IPS-18a (cell line): ENCODE measurements around the gene PSAP.

Source experiments
- H3K27ac ChIP-seq: one replicate; pipeline ENCODE4 v1.5.1; 2013; ENCODE audit warnings: low read length
- H3K27me3 ChIP-seq: one replicate; pipeline ENCODE4 v1.6.1; 2013; ENCODE audit warnings: mild to moderate bottlenecking, low read length; ENCODE audit not compliant: control insufficient read depth, insufficient read depth
- H3K36me3 ChIP-seq: one replicate; pipeline ENCODE4 v1.6.1; 2013; ENCODE audit warnings: low read depth, low read length; ENCODE audit not compliant: control insufficient read depth
- H3K4me1 ChIP-seq: one replicate; pipeline ENCODE4 v1.6.1; 2013; ENCODE audit warnings: low read depth, low read length; ENCODE audit not compliant: control insufficient read depth
- H3K4me3 ChIP-seq: one replicate; pipeline ENCODE4 v1.5.1; 2013; ENCODE audit warnings: low read length
- H3K9ac ChIP-seq: one replicate; pipeline ENCODE4 v1.6.1; 2013; ENCODE audit warnings: mild to moderate bottlenecking, low read length, moderate library complexity
- H3K9me3 ChIP-seq: one replicate; pipeline ENCODE4 v1.6.1; 2013; ENCODE audit warnings: low read depth, low read length; ENCODE audit not compliant: control insufficient read depth

PSAP gene

GRCh38 chr10:71811351-71811750 lies 39.7 kb downstream of the PSAP start:
- Histone ChIP-seq H3K4me3 (no peak overlapping the region), H3K9me3 (no peaks in the 10 kb centered on the region), H3K27me3 (no peaks in the 10 kb centered on the region), H3K9ac (no peak overlapping the region), H3K36me3 (peaks cover 9% of the 10 kb centered on the region), H3K4me1 (peaks cover under 1% of the 10 kb centered on the region), H3K27ac (no peak overlapping the region)

GRCh38 chr10:71810048-71810750 lies 40.9 kb downstream of the PSAP start:
- no peak overlapping the region for H3K27ac ChIP-seq
- no peak overlapping the region for H3K4me3 ChIP-seq
- no peak overlapping the region for H3K9ac ChIP-seq
- no peaks in the 10 kb centered on the region for H3K9me3 ChIP-seq
- no peaks in the 10 kb centered on the region for H3K36me3 ChIP-seq
- H3K4me1 ChIP-seq, result peaks cover 4% of the 10 kb centered on the region
- peaks cover 5% of the 10 kb centered on the region for H3K27me3 ChIP-seq

DNA sequence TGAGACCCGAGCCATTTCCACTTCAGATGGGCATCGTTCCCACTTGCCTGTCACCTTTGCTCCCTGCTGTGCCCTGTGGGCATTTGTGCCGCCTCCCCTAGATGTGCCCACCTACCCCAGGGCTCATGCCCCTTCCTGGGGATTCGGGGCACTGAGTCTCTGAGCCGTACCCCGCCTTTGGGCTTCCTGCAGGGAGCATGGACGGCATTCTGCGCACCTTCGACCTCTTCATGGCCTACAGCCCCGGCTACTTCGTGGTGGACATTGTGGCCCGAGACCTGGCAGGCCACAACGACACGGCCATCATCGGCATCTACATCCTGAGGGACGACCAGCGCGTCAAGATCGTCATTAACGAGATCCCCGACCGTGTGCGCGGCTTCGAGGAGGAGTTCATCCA lies 41.4 kb downstream of the PSAP start:
- Histone ChIP-seq H3K36me3 (no peaks in the 10 kb centered on the region), H3K9me3 (no peaks in the 10 kb centered on the region), H3K27ac (no peak overlapping the region), H3K4me1 (peaks cover 4% of the 10 kb centered on the region), H3K4me3 (no peak overlapping the region), H3K9ac (no peak overlapping the region), H3K27me3 (peaks cover 11% of the 10 kb centered on the region)

GRCh38 chr10:71807557-71808510 lies 43.2 kb downstream of the PSAP start:
- Histone ChIP-seq H3K4me1 (peaks cover 4% of the 10 kb centered on the region), H3K4me3 (no peak overlapping the region), H3K9ac (no peak overlapping the region), H3K27me3 (peaks cover 15% of the 10 kb centered on the region), H3K36me3 (no peaks in the 10 kb centered on the region), H3K27ac (no peak overlapping the region), H3K9me3 (no peaks in the 10 kb centered on the region)

- Histone ChIP-seq H3K4me3 (no peak overlapping the region), H3K27ac (no peak overlapping the region), H3K4me1 (peaks cover 4% of the 10 kb centered on the region), H3K36me3 (no peaks in the 10 kb centered on the region), H3K9ac (no peak overlapping the region), H3K27me3 (peaks cover 15% of the 10 kb centered on the region), H3K9me3 (no peaks in the 10 kb centered on the region)
These were observed 44.1 kb downstream of the PSAP start for GRCh38 chr10:71806704-71807556.

- Histone ChIP-seq H3K4me3 (peak overlapping the region; percentile 29), H3K9me3 (no peaks in the 10 kb centered on the region), H3K4me1 (peaks cover 4% of the 10 kb centered on the region), H3K27me3 (peaks cover 15% of the 10 kb centered on the region), H3K9ac (no peak overlapping the region), H3K36me3 (no peaks in the 10 kb centered on the region), H3K27ac (no peak overlapping the region)
These were observed 45.0 kb downstream of the PSAP start for GRCh38 chr10:71805776-71806703.

DNA sequence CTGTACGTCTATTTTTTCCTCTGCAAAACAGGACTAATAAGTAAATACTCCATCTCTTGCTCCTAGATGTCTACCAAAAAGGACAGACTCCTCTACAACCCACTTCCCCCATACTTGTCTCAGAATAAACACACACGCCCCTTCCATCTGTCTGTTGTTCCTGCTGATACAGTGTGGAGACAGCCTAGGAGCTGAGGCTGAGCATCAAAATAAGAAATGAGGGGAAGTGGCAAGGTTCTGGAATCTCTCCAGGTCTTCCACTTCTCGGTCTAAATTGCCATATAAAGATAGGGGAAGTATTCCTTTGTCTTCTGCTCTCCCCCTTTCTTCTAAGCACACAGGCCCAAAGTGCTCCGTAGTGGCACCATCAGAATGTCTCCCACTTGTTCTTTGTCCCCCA lies 47.0 kb downstream of the PSAP start:
- no peak overlapping the region for H3K4me3 ChIP-seq
- H3K27me3 ChIP-seq, result peaks cover 15% of the 10 kb centered on the region
- no peaks in the 10 kb centered on the region for H3K9me3 ChIP-seq
- no peak overlapping the region for H3K27ac ChIP-seq
- H3K36me3 ChIP-seq, result no peaks in the 10 kb centered on the region
- no peak overlapping the region for H3K9ac ChIP-seq
- peaks cover 4% of the 10 kb centered on the region for H3K4me1 ChIP-seq

DNA sequence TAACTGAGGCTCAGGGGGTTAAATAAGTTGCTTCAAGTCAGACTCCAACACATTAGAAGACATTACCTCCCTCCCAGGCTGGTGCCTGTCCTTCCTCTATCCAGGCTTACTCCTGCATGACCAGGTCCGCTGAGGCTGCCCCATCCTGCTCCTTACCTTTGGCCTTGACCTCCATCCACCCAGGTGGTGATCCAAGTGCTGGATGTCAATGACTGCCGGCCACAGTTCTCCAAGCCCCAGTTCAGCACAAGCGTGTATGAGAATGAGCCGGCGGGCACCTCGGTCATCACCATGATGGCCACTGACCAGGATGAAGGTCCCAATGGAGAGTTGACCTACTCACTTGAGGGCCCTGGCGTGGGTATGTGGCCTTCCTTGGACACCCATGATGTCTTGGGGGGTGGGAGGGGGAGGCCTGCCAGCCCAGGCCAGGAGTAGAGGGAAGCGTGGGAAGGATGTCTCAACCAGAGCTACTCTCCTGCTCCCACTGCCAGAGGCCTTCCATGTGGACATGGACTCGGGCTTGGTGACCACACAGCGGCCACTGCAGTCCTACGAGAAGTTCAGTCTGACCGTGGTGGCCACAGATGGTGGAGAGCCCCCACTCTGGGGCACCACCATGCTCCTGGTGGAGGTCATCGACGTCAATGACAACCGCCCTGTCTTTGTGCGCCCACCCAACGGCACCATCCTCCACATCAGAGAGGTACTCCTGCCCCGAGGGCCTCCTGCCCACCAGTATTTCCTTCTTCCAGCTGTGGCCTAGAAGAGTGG lies 48.1 kb downstream of the PSAP start:
- no peak overlapping the region for H3K4me3 ChIP-seq

DNA sequence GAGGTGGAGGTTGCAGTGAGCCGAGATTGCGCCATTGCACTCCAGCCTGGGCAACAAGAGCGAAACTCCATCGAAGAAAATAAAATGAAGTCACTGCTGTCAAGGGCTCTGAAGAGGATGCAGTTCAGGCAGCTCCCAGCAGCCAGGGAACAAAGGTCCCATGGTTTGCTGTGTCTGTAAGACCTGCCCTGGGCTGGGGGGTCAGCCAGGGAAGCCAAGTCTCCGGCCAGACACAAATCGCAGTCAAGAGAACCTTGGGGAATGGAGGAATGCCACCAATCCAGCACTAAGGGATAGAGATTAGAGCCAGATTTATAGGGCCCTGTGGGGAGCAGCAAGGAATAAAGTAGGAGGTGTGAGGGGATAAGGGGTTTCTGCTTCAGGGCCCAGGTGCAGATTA lies 48.8 kb downstream of the PSAP start:
- Histone ChIP-seq H3K27me3 (peaks cover 15% of the 10 kb centered on the region), H3K9ac (no peak overlapping the region), H3K36me3 (no peaks in the 10 kb centered on the region), H3K9me3 (no peaks in the 10 kb centered on the region), H3K4me3 (no peak overlapping the region), H3K4me1 (peaks cover 4% of the 10 kb centered on the region), H3K27ac (no peak overlapping the region)

More for the DNA sequence above, 48.1 kb downstream of the PSAP start:
- H3K4me1 ChIP-seq, result peaks cover 4% of the 10 kb centered on the region
- H3K9ac ChIP-seq, result no peak overlapping the region
- no peak overlapping the region for H3K27ac ChIP-seq
- peaks cover 15% of the 10 kb centered on the region for H3K27me3 ChIP-seq
- no peaks in the 10 kb centered on the region for H3K36me3 ChIP-seq
- no peaks in the 10 kb centered on the region for H3K9me3 ChIP-seq

- no peaks in the 10 kb centered on the region for H3K36me3 ChIP-seq
- H3K27ac ChIP-seq, result no peak overlapping the region
- H3K9me3 ChIP-seq, result no peaks in the 10 kb centered on the region
- no peak overlapping the region for H3K9ac ChIP-seq
- H3K4me3 ChIP-seq, result no peak overlapping the region
- H3K4me1 ChIP-seq, result peaks cover 4% of the 10 kb centered on the region
- H3K27me3 ChIP-seq, result peaks cover 15% of the 10 kb centered on the region
These were observed 49.7 kb downstream of the PSAP start for GRCh38 chr10:71801361-71801760.
